GM18868 (cell line): ENCODE results near the gene RELCH.
A peak's percentile ranks its signal among the peaks of the same experiment; 100 is the strongest.

Experiments
- ATAC-seq: cut with Tn5 transposase; IDR thresholded peaks from one replicate; pipeline ENCODE4 v1.9.1; 2021; ENCODE audit warnings: mild to moderate bottlenecking, moderate library complexity; ENCODE audit not compliant: unreplicated experiment

Gene RELCH

GRCh38 chr18:62318228-62319180, 131.4 kb downstream of the RELCH start:
- no peak for ATAC-seq

DNA sequence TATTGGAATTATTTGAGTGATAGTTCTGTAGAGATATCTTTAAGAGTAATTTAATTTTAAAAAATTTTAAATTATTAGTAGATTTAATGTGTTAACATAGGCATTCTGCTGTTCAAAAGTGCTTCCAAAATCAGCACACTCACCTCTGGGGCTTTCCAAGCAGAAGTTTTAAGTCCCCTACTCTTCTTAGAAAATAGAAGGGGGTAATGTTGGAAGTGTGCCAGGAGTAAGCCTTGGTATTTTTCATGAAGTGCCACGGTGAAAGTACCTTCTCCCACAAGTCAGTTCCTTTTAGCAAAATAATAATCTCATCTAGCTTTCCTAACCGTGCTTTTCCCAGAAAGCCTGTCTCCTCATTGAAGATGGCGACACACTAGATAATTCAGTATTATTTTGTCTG, 134.1 kb downstream of the RELCH start:
- no peak for ATAC-seq

GRCh38 chr18:62323483-62324180, 136.6 kb downstream of the RELCH start:
- no peak for ATAC-seq

- ATAC-seq, result no peak
Measured at GRCh38 chr18:62324181-62324828, 137.2 kb downstream of the RELCH start.

DNA sequence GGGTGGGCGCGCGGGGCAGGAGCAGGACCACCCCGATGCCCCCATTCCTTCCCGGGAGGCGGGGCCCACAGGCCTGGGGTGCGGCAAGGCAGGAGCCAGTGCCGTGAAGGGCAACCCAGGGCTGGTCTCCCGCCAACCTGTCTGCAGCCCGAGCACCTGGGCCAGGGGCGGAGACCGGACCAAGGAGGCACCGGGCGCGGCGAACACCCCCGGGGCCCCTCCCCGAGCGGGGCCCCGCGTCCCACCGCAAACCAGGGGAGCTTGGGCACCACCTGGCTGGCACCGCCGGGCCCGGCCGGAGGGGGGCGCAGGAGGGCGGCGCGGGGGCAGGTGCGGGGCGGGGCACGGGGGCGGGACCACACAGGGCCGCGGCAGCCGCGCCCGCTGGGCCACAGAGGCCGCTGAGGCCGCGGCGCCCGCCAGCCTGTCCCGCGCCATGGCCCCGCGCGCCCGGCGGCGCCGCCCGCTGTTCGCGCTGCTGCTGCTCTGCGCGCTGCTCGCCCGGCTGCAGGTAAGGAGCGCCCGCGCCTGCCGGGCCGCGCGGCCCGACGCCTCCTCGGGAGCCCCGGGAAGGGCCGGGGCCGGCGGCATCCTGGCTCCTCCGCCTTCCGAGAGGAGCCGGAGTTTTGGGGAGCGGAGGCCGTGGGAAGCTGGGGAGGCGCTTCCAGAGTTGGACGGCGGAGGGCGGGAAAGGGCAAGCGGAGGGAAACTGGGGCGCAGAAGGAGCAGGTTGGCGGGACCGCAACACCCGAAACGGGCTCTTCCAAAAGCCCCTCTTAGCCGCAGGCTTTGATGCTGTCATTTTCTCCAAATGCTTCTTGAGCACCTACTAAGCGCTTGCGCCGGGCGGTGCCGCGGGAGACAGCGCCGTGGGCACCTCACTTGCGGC, 138.1 kb downstream of the RELCH start, which contains the start of gene TNFRSF11A:
TSS of gene TNFRSF11A (plus strand) at position 394 of the 889 bp plus-strand sequence. CDS start at position 437, 43 bp downstream.
- peak; percentile 70 for ATAC-seq

DNA sequence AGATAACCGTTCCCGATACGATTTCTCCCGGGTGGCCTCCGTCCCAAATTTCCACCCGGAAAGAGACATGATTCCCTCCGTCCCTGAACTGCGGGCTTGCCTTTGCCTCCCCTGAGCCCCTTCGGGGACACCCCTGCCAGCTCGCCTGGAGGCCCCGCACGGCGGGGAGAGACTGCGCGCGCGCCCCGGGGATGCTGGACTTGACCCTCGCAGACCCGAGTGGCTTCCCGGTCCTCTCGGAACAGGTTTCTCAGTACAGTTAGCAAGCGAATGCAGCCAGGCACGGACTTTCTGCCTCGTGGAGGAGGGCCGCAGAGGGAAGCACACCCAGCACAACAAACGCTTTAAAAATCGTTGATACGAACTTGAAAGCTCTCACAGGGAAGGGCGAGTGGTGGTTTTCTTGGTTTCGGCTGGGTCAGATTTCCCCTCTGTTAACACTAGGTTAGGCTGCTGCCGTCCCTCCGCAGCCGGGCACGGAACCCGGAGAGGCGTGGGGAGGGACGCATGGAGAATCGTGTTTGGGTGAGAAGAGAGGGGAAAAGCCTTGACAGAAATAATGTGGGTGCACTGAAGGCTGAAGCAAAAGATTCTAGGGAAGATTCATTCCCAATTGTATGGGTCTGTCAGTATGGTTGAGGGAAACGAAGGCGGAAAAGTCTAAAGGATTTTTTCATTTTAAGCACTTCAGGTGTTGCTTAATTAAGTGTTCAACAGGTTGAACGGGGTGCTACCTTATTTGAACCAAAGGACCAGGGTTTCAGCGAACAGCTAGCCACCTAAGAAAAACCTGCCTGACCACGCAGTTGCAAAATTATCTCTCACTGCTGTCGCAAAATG, 139.0 kb downstream of the RELCH start:
- peak; percentile 27 for ATAC-seq

- ATAC-seq, result no peak
Measured at GRCh38 chr18:62326646-62327348, 139.7 kb downstream of the RELCH start.

GRCh38 chr18:62327977-62328376, 140.9 kb downstream of the RELCH start:
- ATAC-seq, result no peak

DNA sequence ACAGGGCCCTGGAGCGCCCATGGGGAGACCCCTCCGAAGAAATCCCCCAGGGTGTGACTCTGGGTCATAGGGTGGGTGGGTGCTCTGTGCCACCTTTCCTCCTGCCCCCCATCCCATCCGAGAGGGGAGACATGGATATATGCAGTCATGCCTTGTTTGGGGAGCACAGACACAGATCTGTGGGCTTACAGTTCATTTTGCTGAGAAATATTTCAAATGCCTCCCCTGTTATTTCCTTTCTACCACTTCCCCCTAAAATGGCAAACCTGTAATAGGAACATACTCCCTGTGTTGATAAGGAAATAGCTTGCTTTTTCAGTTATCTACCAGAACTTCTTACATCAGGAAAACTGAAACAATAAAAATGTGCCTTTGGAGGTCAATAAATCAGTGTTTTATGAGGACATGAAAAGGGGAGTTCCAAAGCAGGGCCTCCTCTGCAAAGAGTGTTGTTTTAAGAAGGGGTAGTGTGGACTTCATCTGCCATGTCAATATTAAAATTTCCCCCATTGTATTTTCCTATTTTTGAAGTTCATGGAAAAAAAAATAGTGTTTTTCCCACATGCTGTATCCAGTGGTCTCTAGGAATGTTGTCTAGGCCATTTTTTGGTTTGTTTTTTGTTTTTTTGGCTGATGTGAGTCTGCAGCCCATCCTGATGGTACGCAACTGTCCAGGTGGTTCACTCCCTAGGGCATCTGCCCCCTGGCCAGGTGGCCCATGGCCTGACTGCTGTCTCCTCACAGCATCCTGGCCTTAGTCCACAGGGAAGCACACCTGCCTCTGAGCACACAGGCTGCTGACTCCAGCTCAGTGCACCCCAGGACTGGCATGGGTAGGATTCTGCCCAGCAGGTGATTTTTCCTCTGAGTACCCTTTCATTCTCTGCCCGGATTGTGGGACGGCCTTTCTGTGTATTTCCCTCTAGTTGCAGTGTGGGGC, 141.8 kb downstream of the RELCH start:
- no peak for ATAC-seq

- ATAC-seq, result no peak
Measured at GRCh38 chr18:62329691-62330454, 142.8 kb downstream of the RELCH start.

GRCh38 chr18:62330650-62331049, 143.6 kb downstream of the RELCH start:
- no peak for ATAC-seq

DNA sequence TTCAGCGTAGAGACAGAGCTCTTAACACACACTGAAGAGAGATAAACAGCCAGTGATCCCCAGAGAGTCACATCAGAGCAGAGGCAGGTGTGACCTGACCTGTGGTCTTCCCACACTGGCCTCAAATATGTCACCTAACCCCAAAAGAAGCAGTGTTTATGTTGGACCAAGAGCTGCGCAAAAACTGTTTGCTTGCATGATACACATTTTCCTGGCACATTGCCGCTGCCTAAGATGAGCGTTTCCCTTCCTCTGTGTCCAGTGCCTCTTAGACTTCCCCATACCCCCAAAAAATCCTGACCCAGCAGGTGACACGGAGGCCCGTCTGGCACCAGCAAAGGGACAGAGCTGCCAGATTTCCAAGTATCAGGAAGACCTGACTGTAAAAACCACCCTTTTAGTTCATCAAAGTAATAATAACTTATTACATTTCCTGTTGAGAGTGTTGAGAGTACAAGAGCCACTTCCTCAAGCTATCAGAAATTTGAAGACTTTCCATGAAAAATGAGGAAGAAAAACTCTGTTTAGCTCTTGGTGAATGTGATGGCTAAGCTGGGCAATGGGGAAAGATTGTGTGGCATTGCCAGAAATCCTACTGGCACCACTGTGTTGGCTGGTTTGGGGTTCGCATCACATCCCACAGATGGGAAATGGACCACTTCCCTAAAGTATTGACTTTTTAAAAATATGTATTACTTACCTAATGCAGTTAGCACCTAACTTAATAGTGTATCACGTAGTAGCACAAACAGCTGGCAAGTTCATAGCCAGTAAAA, 144.7 kb downstream of the RELCH start:
- no peak for ATAC-seq

GRCh38 chr18:62332431-62332830, 145.4 kb downstream of the RELCH start:
- ATAC-seq, result no peak

DNA sequence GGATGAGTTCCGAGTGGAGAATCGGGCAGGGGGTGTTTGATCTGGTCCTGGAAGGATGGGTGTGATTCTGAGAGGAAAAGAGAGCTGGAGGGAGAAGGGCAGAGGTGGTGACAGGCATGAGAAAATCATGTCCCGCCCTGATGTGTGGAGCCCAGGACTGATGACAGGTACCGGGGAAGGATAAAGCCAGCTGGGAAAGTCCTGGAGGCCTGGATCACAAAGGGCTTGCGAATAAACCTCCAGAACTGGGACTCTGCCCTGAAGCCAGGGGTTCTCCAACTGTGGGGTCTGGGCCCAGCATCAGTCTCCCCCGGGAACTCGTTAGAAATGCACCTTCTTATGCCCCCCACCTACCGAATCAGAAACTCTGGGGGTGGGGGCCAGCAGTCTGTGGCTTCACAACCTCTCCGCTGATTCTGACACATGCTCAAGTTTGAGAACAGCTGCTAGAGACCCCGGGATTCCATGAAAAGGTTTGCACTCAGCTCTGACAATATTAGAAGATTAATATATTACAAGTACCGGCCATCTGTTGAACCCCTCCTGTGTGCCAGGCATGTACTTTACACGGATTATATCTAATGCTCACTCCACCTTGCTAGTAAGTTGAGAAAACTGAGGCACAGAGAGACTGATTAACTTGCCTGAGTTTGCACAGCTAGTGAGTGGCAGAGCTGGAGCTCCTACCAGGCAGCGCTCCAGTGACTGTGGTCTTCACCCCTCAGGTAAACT, 146.1 kb downstream of the RELCH start:
- ATAC-seq, result no peak

DNA sequence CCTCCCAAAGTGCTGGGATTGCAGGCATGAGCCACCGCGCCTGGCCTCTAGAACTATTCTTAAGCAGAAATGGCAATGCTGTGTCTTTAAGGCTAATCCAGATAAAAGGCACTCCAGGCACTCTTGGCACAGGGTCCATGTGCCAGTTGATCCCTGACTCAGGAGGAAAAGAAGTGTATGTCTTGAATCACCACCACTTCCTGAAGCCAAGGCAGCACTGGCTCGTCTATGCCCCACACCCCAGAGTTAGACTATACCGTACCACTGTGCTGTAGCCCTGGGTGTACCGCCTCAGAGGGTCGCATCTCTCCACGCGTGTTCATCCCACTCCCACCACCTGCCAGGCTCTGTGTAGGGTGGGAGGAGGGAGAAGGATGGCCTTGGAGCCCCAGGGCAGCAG, 147.1 kb downstream of the RELCH start:
- no peak for ATAC-seq

DNA sequence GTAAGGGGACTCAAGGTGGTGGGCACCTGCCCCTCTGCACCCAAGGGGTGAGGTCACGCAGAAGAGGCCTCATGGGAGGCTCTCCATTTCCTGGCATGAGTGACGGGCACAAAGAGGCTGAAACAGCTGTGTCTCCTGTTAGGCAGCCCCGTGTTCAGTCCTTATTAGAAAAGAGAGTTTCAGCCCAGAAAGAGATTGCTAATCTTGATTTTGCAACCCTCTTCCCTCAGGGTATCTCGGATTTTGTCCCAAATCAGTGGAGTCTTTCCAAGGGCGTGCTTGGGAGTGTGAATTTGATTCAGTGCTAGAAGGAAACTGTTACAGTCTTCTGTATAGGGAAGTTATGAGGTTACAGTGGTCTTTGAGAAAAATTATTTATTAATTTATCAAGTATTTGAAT, 148.4 kb downstream of the RELCH start:
- no peak for ATAC-seq
